GM13976 (cell line): Measurements from ENCODE around the gene FNDC3B.

Experiments
- DNase-seq: peaks from one replicate; pipeline ENCODE4 v3.0.0; 2012; ENCODE audit warnings: low spot score
- CTCF ChIP-seq: IDR thresholded peaks from 2 replicates; pipeline ENCODE4 v1.5.1; 2012; ENCODE audit warnings: borderline replicate concordance, mild to moderate bottlenecking; ENCODE audit not compliant: insufficient read depth; ENCODE audit errors: extremely low read depth, missing control alignments, control extremely low read depth
- in situ Hi-C: fragments of 300-500 bp; cut with MboI; formaldehyde crosslinking; loops from one replicate; pipeline ENCODE4 v1.12.0; 2022; ENCODE audit warnings: low sequenced_read_pairs, mixed read lengths, inconsistent platforms; ENCODE audit not compliant: unreplicated experiment

Gene FNDC3B

GRCh38 chr3:172402892-172403643, 363.7 kb downstream of the FNDC3B start:
- no peak for DNase-seq
- no peak for TF ChIP-seq CTCF
- in situ Hi-C loops: no loop called here

GRCh38 chr3:172404237-172404962, 365.0 kb downstream of the FNDC3B start:
- in situ Hi-C loops: no loop called here
- no peak for TF ChIP-seq CTCF
- DNase-seq: no peak

GRCh38 chr3:172405914-172406313, 366.5 kb downstream of the FNDC3B start:
- no peak for DNase-seq
- in situ Hi-C loops: no loop called here
- TF ChIP-seq CTCF: no peak

- in situ Hi-C loops: no loop called here
- TF ChIP-seq CTCF: no peak
Observed at GRCh38 chr3:172407872-172408271, 368.5 kb downstream of the FNDC3B start.

GRCh38 chr3:172410702-172411477, 371.5 kb downstream of the FNDC3B start:
- DNase-seq: no peak
- no peak for TF ChIP-seq CTCF
- in situ Hi-C loops: no loop called here

More at GRCh38 chr3:172407872-172408271, 368.5 kb downstream of the FNDC3B start:
- DNase-seq: no peak

GRCh38 chr3:172411478-172411947, 372.1 kb downstream of the FNDC3B start:
- in situ Hi-C loops: no loop called here
- TF ChIP-seq CTCF: no peak
- DNase-seq: no peak
